HCT116 (cell line): ENCODE results near the gene PTPMT1. TPM values are rescaled to one million over a fixed set of nuclear protein-coding genes. Genes with fewer than 3 reads are reported as not detected.

Experiments used
- ATAC-seq: fragments of 200-7000 bp; cut with Tn5 transposase; 2 replicates; pipeline ENCODE4 v1.9.1; 2020; ENCODE audit warnings: mild to moderate bottlenecking, moderate library complexity
- BruUV-seq: library from RNA; stranded (reverse); fragments of 400-500 nt; replicated peaks from 2 replicates; lab custom pipeline; 2021; lab: Mats Ljungman, UMichigan
- CTCF ChIA-PET: fragments of 300-600 bp; sonication (Branson Sonifier 250); formaldehyde crosslinking; loops from one replicate; lab custom pipeline; 2021; ENCODE audit warnings: antibody characterized with exemption; lab: Charles Lee
- POLR2A ChIA-PET: fragments of 300-600, 350-600 bp; sonication (Branson Sonifier 250); formaldehyde crosslinking; loops from one replicate; lab custom pipeline; 2021; ENCODE audit warnings: antibody characterized with exemption; lab: Charles Lee
- RAD21 ChIA-PET, 2 experiments: fragments of 300-600 bp; sonication (Branson Sonifier 250); formaldehyde crosslinking; loops; one replicate each; lab custom pipeline; 2023; ENCODE audit warnings: low total read pairs in 2 of 2; ENCODE audit not compliant: uncharacterized antibody in 2 of 2, unreplicated experiment in 2 of 2, low non-redundant PET in 1 of 2; lab: Charles Lee
- DNase-seq: peaks from one replicate; pipeline ENCODE4 v3.0.0-alpha.2; 2010; ENCODE audit warnings: low read depth, low spot score
- H2AFZ ChIP-seq: fragments of 200-600 bp; shearing (Covaris generic), sonication (generic); 2 replicates; pipeline ENCODE4 v1.6.1; 2017; ENCODE audit warnings: low read depth, mixed run types, mixed read lengths, antibody characterized with exemption, low read length; ENCODE audit not compliant: poor library complexity, severe bottlenecking
- H3K27ac ChIP-seq: 2 replicates; pipeline ENCODE4 v1.5.1; 2012; ENCODE audit warnings: low read depth, low read length
- H3K27me3 ChIP-seq: fragments of 200-600 bp; sonication (generic); 2 replicates; pipeline ENCODE4 v1.6.1; 2016; ENCODE audit warnings: mixed run types, low read length, mixed read lengths; ENCODE audit not compliant: insufficient read depth
- H3K36me3 ChIP-seq, 2 experiments: fragments of 200-500 bp in 1 of 2; fragments of 200-600 bp in 1 of 2; sonication (Bioruptor generic) in 1 of 2; sonication (generic) in 1 of 2; 2 replicates each; pipeline versions ENCODE4 v1.5.1 to v1.6.1; 2014 to 2016; ENCODE audit warnings: low read length in 2 of 2, inconsistent platforms in 1 of 2, mixed read lengths in 1 of 2, mixed run types in 1 of 2; ENCODE audit not compliant: insufficient read depth in 2 of 2, control insufficient read depth in 1 of 2
- H3K4me1 ChIP-seq, 2 experiments: fragments of 200-600 bp in 1 of 2; sonication (generic) in 1 of 2; 2 replicates each; pipeline versions ENCODE4 v1.5.1 to v1.6.1; 2012 to 2017; ENCODE audit warnings: low read length in 2 of 2, inconsistent platforms in 1 of 2, mild to moderate bottlenecking in 1 of 2, mixed read lengths in 1 of 2, mixed run types in 1 of 2, moderate library complexity in 1 of 2; ENCODE audit not compliant: insufficient read depth in 2 of 2, control insufficient read depth in 1 of 2
- H3K4me2 ChIP-seq: fragments of 200-600 bp; sonication (generic); 2 replicates; pipeline ENCODE4 v1.6.1; 2017; ENCODE audit warnings: mixed run types, low read length, mixed read lengths
- H3K4me3 ChIP-seq, 2 experiments: fragments of 200-600 bp in 1 of 2; sonication (generic) in 1 of 2; replicated peaks in 1 of 2; 2 replicates each; pipeline ENCODE4 v1.5.1; 2011 to 2016; ENCODE audit warnings: low read length in 2 of 2, control low read depth in 1 of 2, low read depth in 1 of 2, mild to moderate bottlenecking in 1 of 2, mixed read lengths in 1 of 2, mixed run types in 1 of 2
- H3K79me2 ChIP-seq: fragments of 200-600 bp; sonication (generic); 2 replicates; pipeline ENCODE4 v1.6.1; 2017; ENCODE audit warnings: mild to moderate bottlenecking, mixed run types, low read length, moderate library complexity, mixed read lengths; ENCODE audit not compliant: insufficient read depth
- H3K9ac ChIP-seq: fragments of 200-600 bp; sonication (generic); 2 replicates; pipeline ENCODE4 v1.6.1; 2016; ENCODE audit warnings: low read length, mixed read lengths
- H3K9me2 ChIP-seq: fragments of 200-600 bp; sonication (generic), shearing (Covaris generic); 2 replicates; pipeline ENCODE4 v1.6.1; 2017; ENCODE audit warnings: mixed run types, mild to moderate bottlenecking, moderate library complexity; ENCODE audit not compliant: insufficient read depth
- H3K9me3 ChIP-seq, 2 experiments: fragments of 200-500 bp in 1 of 2; fragments of 200-600 bp in 1 of 2; sonication (Bioruptor generic) in 1 of 2; sonication (generic) in 1 of 2; 2 replicates each; pipeline ENCODE4 v1.6.1; 2014 to 2017; ENCODE audit warnings: low read length in 2 of 2, mixed read lengths in 2 of 2, inconsistent platforms in 1 of 2, low read depth in 1 of 2, mild to moderate bottlenecking in 1 of 2, mixed run types in 1 of 2, moderate library complexity in 1 of 2; ENCODE audit not compliant: control insufficient read depth in 1 of 2, insufficient read depth in 1 of 2
- H4K20me1 ChIP-seq: fragments of 200-600 bp; sonication (generic), shearing (Covaris generic); 2 replicates; pipeline ENCODE4 v1.6.1; 2017; ENCODE audit warnings: mixed run types, mild to moderate bottlenecking, moderate library complexity; ENCODE audit not compliant: insufficient read depth
- CEBPB ChIP-seq: IDR thresholded peaks from 2 replicates; pipeline ENCODE4 v1.6.1; 2012; ENCODE audit warnings: low read depth
- EZH2 ChIP-seq: fragments of 200-600 bp; sonication (generic); IDR thresholded peaks from 2 replicates; pipeline ENCODE4 v1.6.1; 2017; ENCODE audit warnings: antibody characterized with exemption, mixed run types
- JUND ChIP-seq: IDR thresholded peaks from 2 replicates; pipeline ENCODE4 v1.6.1; 2012
- SIN3A ChIP-seq: IDR thresholded peaks from 2 replicates; pipeline ENCODE4 v1.6.1; 2012; ENCODE audit warnings: low read depth
- intact Hi-C: fragments of 100-400 bp; cut with micrococcal nuclease; formaldehyde crosslinking; loops from 2 replicates; pipeline ENCODE4 v1.10.0; 2022
- total RNA-seq: library from RNA; stranded (reverse); gene quantifications from one replicate; pipeline ENCODE4 v1.2.1, GENCODE V29; 2021; ENCODE audit not compliant: unreplicated experiment
- TF ChIP-seq, protein P1 (sequence below): IDR thresholded peaks from 2 replicates; pipeline ENCODE4 v1.6.1; 2012
- TF ChIP-seq, protein P2 (sequence below): IDR thresholded peaks from 2 replicates; pipeline ENCODE4 v1.6.1; 2011; ENCODE audit warnings: mild to moderate bottlenecking, low read length, moderate library complexity; ENCODE audit not compliant: insufficient replicate concordance; ENCODE audit errors: extremely low read depth
- TF ChIP-seq, protein P3 (sequence below): IDR thresholded peaks from 2 replicates; pipeline ENCODE4 v1.6.1; 2012

Gene PTPMT1
- total RNA-seq, 1 experiment from 2014 or later = 71.6 TPM

DNA sequence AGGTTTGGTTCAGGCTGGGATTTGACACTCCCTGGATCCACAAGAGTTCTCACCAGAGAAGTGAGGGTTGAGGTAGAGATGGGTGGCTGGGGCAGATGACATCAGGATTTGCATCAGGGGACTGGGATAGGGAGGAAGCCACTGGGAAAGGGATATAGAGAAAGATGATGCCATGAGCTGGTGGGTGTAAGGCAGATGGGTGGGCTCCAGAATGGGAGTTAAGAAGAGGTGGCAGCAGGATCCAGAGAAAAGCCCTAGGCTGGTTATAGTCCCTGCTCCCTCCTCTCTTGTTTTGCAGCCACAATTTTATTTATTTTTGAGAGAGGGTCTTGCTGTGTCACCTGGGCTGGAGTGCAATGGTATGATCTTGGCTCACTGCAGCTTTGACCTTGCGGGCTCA lies 30.6 kb downstream of the PTPMT1 start:
- H3K9me2 ChIP-seq = no peaks in the 10 kb centered on the region
- POLR2A ChIA-PET = no interaction called here
- no peaks in the 10 kb centered on the region for H3K9me3 ChIP-seq
- no peak overlapping the region for H3K27ac ChIP-seq
- H3K27me3 ChIP-seq = peaks cover 6% of the 10 kb centered on the region; the same call in 1 of the 2 replicates
- H3K79me2 ChIP-seq = no peaks in the 10 kb centered on the region
- CTCF ChIA-PET = no interaction called here
- no peak overlapping the region for H2AFZ ChIP-seq
- no peak for TF ChIP-seq SIN3A
- TF ChIP-seq JUND = no peak
- TF ChIP-seq CEBPB = no peak
- TF ChIP-seq, protein P1, sequence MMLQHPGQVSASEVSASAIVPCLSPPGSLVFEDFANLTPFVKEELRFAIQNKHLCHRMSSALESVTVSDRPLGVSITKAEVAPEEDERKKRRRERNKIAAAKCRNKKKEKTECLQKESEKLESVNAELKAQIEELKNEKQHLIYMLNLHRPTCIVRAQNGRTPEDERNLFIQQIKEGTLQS = no peak
- no peak overlapping the region for H3K4me2 ChIP-seq
- H3K36me3 ChIP-seq = no peaks in the 10 kb centered on the region
- DNase-seq = no peak
- intact Hi-C loops = no loop called here
- no peaks in the 10 kb centered on the region for H4K20me1 ChIP-seq
- H3K9ac ChIP-seq = no peak overlapping the region
- no TSS peak for BruUV-seq
- no peak for ATAC-seq
- no peaks in the 10 kb centered on the region for H3K4me1 ChIP-seq
- no peak overlapping the region for H3K4me3 ChIP-seq
- RAD21 ChIA-PET = no interaction called here

DNA sequence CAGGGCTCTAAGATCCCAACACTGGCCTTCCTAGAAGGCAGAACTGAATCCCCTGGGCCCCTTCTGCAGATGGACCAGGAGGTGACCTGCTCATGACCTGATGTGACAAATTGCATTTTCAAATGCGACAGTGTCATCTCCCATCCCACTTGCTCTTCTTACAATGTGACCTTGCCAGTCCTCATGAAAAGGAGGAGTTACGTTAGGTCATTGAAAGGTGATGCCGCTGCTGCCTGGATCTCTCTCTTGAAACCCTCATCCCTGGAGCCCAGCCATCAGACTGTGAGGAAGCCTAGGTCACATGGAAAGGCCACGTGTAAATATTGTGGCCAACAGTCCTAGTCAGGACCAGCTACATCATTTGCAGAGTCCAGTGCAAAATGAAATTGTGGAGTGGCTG lies 34.5 kb downstream of the PTPMT1 start:
- no peak overlapping the region for H3K9ac ChIP-seq
- no peaks in the 10 kb centered on the region for H3K27me3 ChIP-seq
- H3K9me3 ChIP-seq = no peaks in the 10 kb centered on the region
- no peaks in the 10 kb centered on the region for H4K20me1 ChIP-seq
- TF ChIP-seq, protein P2, sequence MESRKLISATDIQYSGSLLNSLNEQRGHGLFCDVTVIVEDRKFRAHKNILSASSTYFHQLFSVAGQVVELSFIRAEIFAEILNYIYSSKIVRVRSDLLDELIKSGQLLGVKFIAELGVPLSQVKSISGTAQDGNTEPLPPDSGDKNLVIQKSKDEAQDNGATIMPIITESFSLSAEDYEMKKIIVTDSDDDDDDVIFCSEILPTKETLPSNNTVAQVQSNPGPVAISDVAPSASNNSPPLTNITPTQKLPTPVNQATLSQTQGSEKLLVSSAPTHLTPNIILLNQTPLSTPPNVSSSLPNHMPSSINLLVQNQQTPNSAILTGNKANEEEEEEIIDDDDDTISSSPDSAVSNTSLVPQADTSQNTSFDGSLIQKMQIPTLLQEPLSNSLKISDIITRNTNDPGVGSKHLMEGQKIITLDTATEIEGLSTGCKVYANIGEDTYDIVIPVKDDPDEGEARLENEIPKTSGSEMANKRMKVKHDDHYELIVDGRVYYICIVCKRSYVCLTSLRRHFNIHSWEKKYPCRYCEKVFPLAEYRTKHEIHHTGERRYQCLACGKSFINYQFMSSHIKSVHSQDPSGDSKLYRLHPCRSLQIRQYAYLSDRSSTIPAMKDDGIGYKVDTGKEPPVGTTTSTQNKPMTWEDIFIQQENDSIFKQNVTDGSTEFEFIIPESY = no peak
- no peak for TF ChIP-seq EZH2
- TF ChIP-seq SIN3A = no peak
- TF ChIP-seq, protein P3, sequence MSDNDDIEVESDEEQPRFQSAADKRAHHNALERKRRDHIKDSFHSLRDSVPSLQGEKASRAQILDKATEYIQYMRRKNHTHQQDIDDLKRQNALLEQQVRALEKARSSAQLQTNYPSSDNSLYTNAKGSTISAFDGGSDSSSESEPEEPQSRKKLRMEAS = no peak
- TF ChIP-seq, all 23 proteins: peak for 0
- ChIA-PET RAD21 (no interaction called here), CTCF (no interaction called here), POLR2A (no interaction called here)
- Histone ChIP-seq H3K79me2 (no peaks in the 10 kb centered on the region), H3K4me1 (no peaks in the 10 kb centered on the region), H2AFZ (no peak overlapping the region), H3K4me2 (no peak overlapping the region), H3K9me2 (no peaks in the 10 kb centered on the region), H3K36me3 (no peaks in the 10 kb centered on the region), H3K4me3 (no peak overlapping the region), H3K27ac (no peak overlapping the region)
- DNase-seq (no peak), ATAC-seq (no peak)
- no TSS peak for BruUV-seq
- intact Hi-C loops = no loop called here
